Lung (tissue), 12 donors: Measurements from ENCODE around the gene LGALS7B. TPM values are rescaled to one million over a fixed set of nuclear protein-coding genes. Genes with fewer than 3 reads are reported as not detected.
A peak's percentile ranks its signal among the peaks of the same experiment; 100 is the strongest.
"Not testable (repeated sequence)": the region's sequence is repeated elsewhere in the genome, so short reads cannot be mapped to it uniquely, and the experiment has no call there.

Experiments used
- ATAC-seq: fragments of 200-7000 bp; cut with Tn5 transposase; one replicate; pipeline ENCODE4 v1.9.1; 2020; ENCODE audit warnings: moderate number of reproducible peaks; ENCODE audit not compliant: insufficient read depth, low FRiP score
- DNase-seq, 3 donors: peaks; one replicate each; pipeline ENCODE4 v3.0.0-alpha.2; 2013 to 2017
- H3K27ac ChIP-seq, 2 donors: one replicate each; pipeline ENCODE4 v1.5.1; 2013; ENCODE audit warnings: mild to moderate bottlenecking in 2 of 2, moderate library complexity in 2 of 2, control low read depth in 1 of 2, inconsistent platforms in 1 of 2, low read depth in 1 of 2, low read length in 1 of 2
- H3K27me3 ChIP-seq, 3 donors: one replicate each; pipeline ENCODE4 v1.5.1; 2013; ENCODE audit warnings: low read length in 2 of 3; ENCODE audit not compliant: control insufficient read depth in 3 of 3, insufficient read depth in 3 of 3
- H3K36me3 ChIP-seq, 4 donors: one replicate each; pipeline ENCODE4 v1.5.1; 2013; ENCODE audit warnings: low read length in 4 of 4, mild to moderate bottlenecking in 1 of 4, moderate library complexity in 1 of 4; ENCODE audit not compliant: control insufficient read depth in 4 of 4, insufficient read depth in 4 of 4
- H3K4me1 ChIP-seq, 5 donors: one replicate each; pipeline ENCODE4 v1.5.1; 2013; ENCODE audit warnings: low read length in 5 of 5, mild to moderate bottlenecking in 2 of 5, moderate library complexity in 1 of 5; ENCODE audit not compliant: control insufficient read depth in 5 of 5, insufficient read depth in 5 of 5
- H3K4me3 ChIP-seq: one replicate; pipeline ENCODE4 v1.5.1; 2013; ENCODE audit warnings: mild to moderate bottlenecking, control low read depth, moderate library complexity
- H3K9ac ChIP-seq, 2 donors: one replicate each; pipeline ENCODE4 v1.5.1; 2013; ENCODE audit warnings: low read length in 2 of 2, control low read depth in 1 of 2; ENCODE audit not compliant: insufficient read depth in 1 of 2
- H3K9me3 ChIP-seq, 4 donors: one replicate each; pipeline ENCODE4 v1.5.1; 2013; ENCODE audit warnings: low read length in 3 of 4, mild to moderate bottlenecking in 1 of 4, moderate library complexity in 1 of 4; ENCODE audit not compliant: control insufficient read depth in 4 of 4, insufficient read depth in 3 of 4
- CTCF ChIP-seq: IDR thresholded peaks from 2 replicates; pipeline ENCODE4 v1.5.1; 2012; ENCODE audit warnings: mild to moderate bottlenecking; ENCODE audit errors: control extremely low read depth, extremely low read depth
- WGBS, 2 donors: extraction: QIAGEN DNeasy Blood & Tissue Kit; methylation state at CpG; one replicate each; pipeline ENCODE4 v1.1.7; 2013; 5-methylcytosine and 5-hydroxymethylcytosine counted together
- polyA plus RNA-seq, 2 donors: library from polyadenylated mRNA; stranded (reverse); fragments of 200-250 nt; gene quantifications; one replicate each; pipeline ENCODE4 v1.2.1, GENCODE V29; 2013
- total RNA-seq, 2 donors: library from RNA; depleted of rRNA in 1 of 2; stranded (reverse); fragments of >200 nt in 1 of 2; gene quantifications; one replicate each; pipeline ENCODE4 v1.2.1, GENCODE V29; 2014 to 2021
- donor health status: control.
- donor health status: control.
- donor health status: Bipolar disorder and iron deficiency.
- donor health status: healthy.
- donor health status: DM: yes; HTN: yes; CAD: no.

Gene LGALS7B
- total and polyA plus RNA-seq, 4 donors: 2.3 to 16.3 (median 12.2) TPM; not detected in 1

DNA sequence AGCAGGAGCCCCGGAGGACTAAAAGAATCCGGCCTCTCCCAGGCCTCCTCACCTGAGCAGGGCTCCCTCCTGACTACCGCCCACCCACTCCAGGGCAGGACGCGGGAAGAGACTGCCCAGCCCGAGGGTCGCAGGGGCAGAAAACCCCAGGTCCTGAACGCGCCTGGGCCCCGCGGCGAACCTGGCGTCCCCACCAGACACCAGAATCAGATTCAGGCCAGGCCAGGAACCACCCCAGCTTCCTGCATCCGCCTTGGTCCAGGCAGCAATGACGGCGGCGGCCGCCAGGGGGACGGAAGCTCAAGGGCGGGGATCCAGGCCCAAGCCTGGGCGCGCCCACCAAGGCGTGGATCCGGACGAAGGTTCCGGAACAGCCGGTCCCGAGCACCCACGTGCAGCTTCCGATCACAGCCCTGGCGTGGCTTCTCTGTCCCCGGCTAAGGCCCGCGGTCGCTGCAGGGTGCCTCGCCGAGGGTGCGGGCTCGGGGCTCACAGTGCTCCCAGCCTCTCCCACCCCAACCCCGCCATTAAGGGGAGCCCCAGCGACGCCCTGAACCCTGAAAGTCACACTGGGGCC lies 19.3 kb upstream of the LGALS7B start:
- 7 to 13% methylated on average over 39 to 42 of the region's 42 CpGs for WGBS, 2 donors
- no peak overlapping the region for H3K9ac ChIP-seq
- DNase-seq (peak; percentile 76 to 90 (median 87)), ATAC-seq (peak; percentile 84)
- peak; percentile 66 for TF ChIP-seq CTCF
- no peaks in the 10 kb centered on the region for H3K9me3 ChIP-seq
- peak overlapping the region; percentile 8 for H3K4me3 ChIP-seq
- H3K27me3 ChIP-seq: no peaks in the 10 kb centered on the region
- H3K36me3 ChIP-seq: no peaks in the 10 kb centered on the region
- H3K27ac ChIP-seq: peak overlapping the region in 1 of 2 donors; percentile 93
- H3K4me1 ChIP-seq: peaks cover 0 to 2% (median 0%) of the 10 kb centered on the region in 5 donors

- Histone ChIP-seq H3K4me3 (peak overlapping the region; percentile 8), H3K27ac (peak overlapping the region in 1 of 2 donors; percentile 56)
- H3K9ac ChIP-seq, H3K27me3 ChIP-seq, DNase-seq, H3K36me3 ChIP-seq, H3K4me1 ChIP-seq, H3K9me3 ChIP-seq: not testable (repeated sequence)
- peak; percentile 27 for ATAC-seq
- WGBS, 2 donors: 4 to 9% methylated on average over 14 to 27 of the region's 58 CpGs
These were observed 18.6 kb upstream of the LGALS7B start for GRCh38 chr19:38770228-38770948.

- DNase-seq, H3K27me3 ChIP-seq, H3K9me3 ChIP-seq, H3K9ac ChIP-seq, H3K4me1 ChIP-seq, H3K36me3 ChIP-seq, H3K27ac ChIP-seq, H3K4me3 ChIP-seq: not testable (repeated sequence)
- WGBS, 2 donors: 17 to 34% methylated on average over 1 of the region's 22 CpGs
- ATAC-seq: peak; percentile 80
These were observed 18.1 kb upstream of the LGALS7B start for GRCh38 chr19:38770949-38771275.

DNA sequence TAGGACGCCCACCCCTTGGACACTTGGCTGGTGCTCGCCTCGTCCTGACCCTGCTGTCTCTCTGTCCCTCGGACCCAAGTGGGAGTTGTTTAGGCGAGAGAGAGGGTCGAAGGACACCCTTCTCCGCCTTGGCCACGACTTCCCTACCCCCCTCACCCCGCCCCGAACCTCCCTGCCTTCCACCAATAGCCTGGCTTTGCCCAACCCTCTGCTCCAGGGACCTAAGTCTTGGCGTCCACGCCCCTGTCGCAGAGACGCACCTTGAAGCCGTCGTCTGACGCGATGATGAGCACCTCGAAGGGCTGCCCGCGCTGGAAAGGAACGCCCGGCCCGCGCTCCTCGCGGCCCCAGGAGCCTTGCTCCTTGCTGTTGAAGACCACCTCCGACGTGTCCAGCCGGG lies 17.4 kb upstream of the LGALS7B start:
- H3K9ac ChIP-seq, H3K27me3 ChIP-seq, ATAC-seq: not testable (repeated sequence)

GRCh38 chr19:38773469-38774177 lies 15.4 kb upstream of the LGALS7B start, which contains the start of gene LGALS7:
LGALS7 (minus strand) TSS chr19:38773517; CDS start chr19:38773492, 25 bp downstream.
- H3K27me3 ChIP-seq: no peaks in the 10 kb centered on the region
- ATAC-seq (no peak), DNase-seq (no peak)
- no peaks in the 10 kb centered on the region for H3K36me3 ChIP-seq
- H3K9me3 ChIP-seq: no peaks in the 10 kb centered on the region
- H3K9ac ChIP-seq: no peak within 1 kb of the TSS
- TF ChIP-seq CTCF: no peak
- no peak within 1 kb of the TSS for H3K27ac ChIP-seq
- H3K4me1 ChIP-seq: peaks cover 0 to 2% (median 0%) of the 10 kb centered on the region in 5 donors
- 84 to 85% methylated on average over 9 to 10 of the region's 14 CpGs for WGBS, 2 donors
- H3K4me3 ChIP-seq: no peak within 1 kb of the TSS

More for the DNA sequence above, 17.4 kb upstream of the LGALS7B start:
- not testable (repeated sequence) for H3K4me1 ChIP-seq, H3K36me3 ChIP-seq, H3K9me3 ChIP-seq, DNase-seq, H3K27ac ChIP-seq, H3K4me3 ChIP-seq
- 71 to 82% methylated on average over 3 to 7 of the region's 30 CpGs for WGBS, 2 donors
